Renal pelvis (tissue), 4 donors: ENCODE measurements around the gene MRPL41. TPM values are rescaled to one million over a fixed set of nuclear protein-coding genes. Genes with fewer than 3 reads are reported as not detected.
"Not testable (repeated sequence)": the region's sequence is repeated elsewhere in the genome, so short reads cannot be mapped to it uniquely, and the experiment has no call there.

Experiments used
- DNase-seq: peaks from one replicate; pipeline ENCODE4 v3.0.0-alpha.2; 2013
- polyA plus RNA-seq, 3 donors: library from polyadenylated mRNA; unstranded; fragments of 120-200 nt; gene quantifications; one replicate each; pipeline ENCODE4 v1.2.1, GENCODE V29; 2013; ENCODE audit not compliant: insufficient read length in 3 of 3

MRPL41 gene
- polyA plus RNA-seq, 3 donors: 20.0 to 28.7 (median 28.5) TPM

GRCh38 chr9:137580209-137580953 lies 28.7 kb downstream of the MRPL41 start:
- DNase-seq: no peak

GRCh38 chr9:137580954-137581322 lies 29.3 kb downstream of the MRPL41 start:
- no peak for DNase-seq

- no peak for DNase-seq
Measured at GRCh38 chr9:137581361-137582285, 29.9 kb downstream of the MRPL41 start.

GRCh38 chr9:137582286-137582860 lies 30.7 kb downstream of the MRPL41 start:
- DNase-seq: no peak

GRCh38 chr9:137583347-137583746 lies 31.7 kb downstream of the MRPL41 start:
- no peak for DNase-seq

- no peak for DNase-seq
Measured at GRCh38 chr9:137583957-137584356, 32.3 kb downstream of the MRPL41 start.

- DNase-seq: no peak
Measured at GRCh38 chr9:137586854-137587253, 35.2 kb downstream of the MRPL41 start.

- no peak for DNase-seq
Measured at GRCh38 chr9:137588311-137588710, 36.6 kb downstream of the MRPL41 start.

GRCh38 chr9:137588891-137589290 lies 37.2 kb downstream of the MRPL41 start:
- no peak for DNase-seq

GRCh38 chr9:137589441-137590122 lies 37.9 kb downstream of the MRPL41 start:
- no peak for DNase-seq

GRCh38 chr9:137590123-137590468 lies 38.4 kb downstream of the MRPL41 start:
- no peak for DNase-seq

GRCh38 chr9:137590469-137591383 lies 39.0 kb downstream of the MRPL41 start, which contains the start of gene ZMYND19:
ZMYND19 (minus strand) TSS chr9:137590512; CDS start chr9:137590263, 249 bp downstream.
- peak; percentile 89 for DNase-seq

- DNase-seq: no peak
Measured at GRCh38 chr9:137592767-137593166, 41.1 kb downstream of the MRPL41 start.

- no peak for DNase-seq
Measured at GRCh38 chr9:137593176-137593575, 41.5 kb downstream of the MRPL41 start.

- DNase-seq: not testable (repeated sequence)
Measured at GRCh38 chr9:137596577-137596976, 44.9 kb downstream of the MRPL41 start.

- no peak for DNase-seq
Measured at GRCh38 chr9:137598943-137599342, 47.3 kb downstream of the MRPL41 start.
